ENCODE measurements around the gene ACP7. TPM values are rescaled to one million over a fixed set of nuclear protein-coding genes. Genes with fewer than 3 reads are reported as not detected.
A peak's percentile ranks its signal among the peaks of the same experiment; 100 is the strongest.
"Not testable (repeated sequence)": the region's sequence is repeated elsewhere in the genome, so short reads cannot be mapped to it uniquely, and the experiment has no call there.

The ACP7 gene
- total RNA-seq, 1 experiment from 2014 or later = 0.32 TPM

GRCh38 chr19:39074942-39075341 lies 9.2 kb upstream of the ACP7 start:
- DNase-seq (ENCODE audit: extremely low read depth, low read depth) = no peak

GRCh38 chr19:39077323-39077722 lies 6.8 kb upstream of the ACP7 start:
- DNase-seq (ENCODE audit: extremely low read depth, low read depth) = no peak

- peak; percentile 88 for DNase-seq (ENCODE audit: extremely low read depth, low read depth)
These were observed 5.5 kb upstream of the ACP7 start for GRCh38 chr19:39078436-39079200.

GRCh38 chr19:39080431-39080830 lies 3.7 kb upstream of the ACP7 start:
- DNase-seq (ENCODE audit: extremely low read depth, low read depth) = no peak

GRCh38 chr19:39082167-39082566 lies 2.0 kb upstream of the ACP7 start:
- DNase-seq (ENCODE audit: extremely low read depth, low read depth) = no peak

- DNase-seq (ENCODE audit: extremely low read depth, low read depth) = no peak
These were observed 1.2 kb upstream of the ACP7 start for GRCh38 chr19:39082745-39083598.

GRCh38 chr19:39083599-39083982 lies 577 bp upstream of the ACP7 start:
- no peak for DNase-seq (ENCODE audit: extremely low read depth, low read depth)

GRCh38 chr19:39084732-39085080 lies 538 bp downstream of the ACP7 start:
- DNase-seq (ENCODE audit: extremely low read depth, low read depth) = no peak

GRCh38 chr19:39085392-39085791 lies 1.2 kb downstream of the ACP7 start:
- DNase-seq (ENCODE audit: extremely low read depth, low read depth) = no peak

- no peak for DNase-seq (ENCODE audit: extremely low read depth, low read depth)
These were observed 2.2 kb downstream of the ACP7 start for GRCh38 chr19:39086386-39086785.

GRCh38 chr19:39087907-39088686 lies 3.9 kb downstream of the ACP7 start:
- DNase-seq (ENCODE audit: extremely low read depth, low read depth) = no peak

GRCh38 chr19:39090016-39090415 lies 5.8 kb downstream of the ACP7 start:
- DNase-seq (ENCODE audit: extremely low read depth, low read depth) = not testable (repeated sequence)

GRCh38 chr19:39090881-39091280 lies 6.7 kb downstream of the ACP7 start:
- no peak for DNase-seq (ENCODE audit: extremely low read depth, low read depth)

- not testable (repeated sequence) for DNase-seq (ENCODE audit: extremely low read depth, low read depth)
These were observed 11.8 kb downstream of the ACP7 start for GRCh38 chr19:39095799-39096540.

- no peak for DNase-seq (ENCODE audit: extremely low read depth, low read depth)
These were observed 13.1 kb downstream of the ACP7 start for GRCh38 chr19:39097299-39097698.

GRCh38 chr19:39097721-39098120 lies 13.6 kb downstream of the ACP7 start:
- no peak for DNase-seq (ENCODE audit: extremely low read depth, low read depth)

- DNase-seq (ENCODE audit: extremely low read depth, low read depth) = no peak
These were observed 14.4 kb downstream of the ACP7 start for GRCh38 chr19:39098365-39099269.

- no peak for DNase-seq (ENCODE audit: extremely low read depth, low read depth)
These were observed 15.2 kb downstream of the ACP7 start for GRCh38 chr19:39099341-39099740.

- DNase-seq (ENCODE audit: extremely low read depth, low read depth) = no peak
These were observed 16.5 kb downstream of the ACP7 start for GRCh38 chr19:39100500-39101166.

All from NCI-H460 (cell line).